Thyroid gland (tissue), 4 donors: ENCODE measurements around the gene CDK19.

ENCODE experiments used
- POLR2A ChIP-seq, 2 donors: fragments of 450-650 bp; IDR thresholded peaks; one replicate each; pipeline ENCODE4 v1.6.1; 2017; ENCODE audit warnings: antibody characterized with exemption in 2 of 2, mild to moderate bottlenecking in 2 of 2, moderate library complexity in 1 of 2
- TF ChIP-seq, protein P1 (sequence below), 6 experiments: fragments of 200-600 bp in 3 of 6; fragments of 450-650 bp in 3 of 6; sonication (generic) in 3 of 6; IDR thresholded peaks; one replicate each; pipeline ENCODE4 v1.5.1; 2016 to 2019; ENCODE audit warnings: antibody characterized with exemption in 6 of 6, mild to moderate bottlenecking in 2 of 6, inconsistent platforms in 1 of 6, moderate library complexity in 1 of 6

- TF ChIP-seq POLR2A (IDR thresholded peaks at IDR 0.05), result no peak
- TF ChIP-seq, protein P1, sequence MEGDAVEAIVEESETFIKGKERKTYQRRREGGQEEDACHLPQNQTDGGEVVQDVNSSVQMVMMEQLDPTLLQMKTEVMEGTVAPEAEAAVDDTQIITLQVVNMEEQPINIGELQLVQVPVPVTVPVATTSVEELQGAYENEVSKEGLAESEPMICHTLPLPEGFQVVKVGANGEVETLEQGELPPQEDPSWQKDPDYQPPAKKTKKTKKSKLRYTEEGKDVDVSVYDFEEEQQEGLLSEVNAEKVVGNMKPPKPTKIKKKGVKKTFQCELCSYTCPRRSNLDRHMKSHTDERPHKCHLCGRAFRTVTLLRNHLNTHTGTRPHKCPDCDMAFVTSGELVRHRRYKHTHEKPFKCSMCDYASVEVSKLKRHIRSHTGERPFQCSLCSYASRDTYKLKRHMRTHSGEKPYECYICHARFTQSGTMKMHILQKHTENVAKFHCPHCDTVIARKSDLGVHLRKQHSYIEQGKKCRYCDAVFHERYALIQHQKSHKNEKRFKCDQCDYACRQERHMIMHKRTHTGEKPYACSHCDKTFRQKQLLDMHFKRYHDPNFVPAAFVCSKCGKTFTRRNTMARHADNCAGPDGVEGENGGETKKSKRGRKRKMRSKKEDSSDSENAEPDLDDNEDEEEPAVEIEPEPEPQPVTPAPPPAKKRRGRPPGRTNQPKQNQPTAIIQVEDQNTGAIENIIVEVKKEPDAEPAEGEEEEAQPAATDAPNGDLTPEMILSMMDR (IDR thresholded peaks at IDR 0.05), result no peak
Measured at GRCh38 chr6:110567957-110568696, 247.1 kb downstream of the CDK19 start.
